GM19035 (cell line): ENCODE measurements around the gene RAD51B.

Experiments
- ATAC-seq: cut with Tn5 transposase; IDR thresholded peaks from one replicate; pipeline ENCODE4 v1.9.1; 2021; ENCODE audit not compliant: unreplicated experiment

Gene RAD51B

DNA sequence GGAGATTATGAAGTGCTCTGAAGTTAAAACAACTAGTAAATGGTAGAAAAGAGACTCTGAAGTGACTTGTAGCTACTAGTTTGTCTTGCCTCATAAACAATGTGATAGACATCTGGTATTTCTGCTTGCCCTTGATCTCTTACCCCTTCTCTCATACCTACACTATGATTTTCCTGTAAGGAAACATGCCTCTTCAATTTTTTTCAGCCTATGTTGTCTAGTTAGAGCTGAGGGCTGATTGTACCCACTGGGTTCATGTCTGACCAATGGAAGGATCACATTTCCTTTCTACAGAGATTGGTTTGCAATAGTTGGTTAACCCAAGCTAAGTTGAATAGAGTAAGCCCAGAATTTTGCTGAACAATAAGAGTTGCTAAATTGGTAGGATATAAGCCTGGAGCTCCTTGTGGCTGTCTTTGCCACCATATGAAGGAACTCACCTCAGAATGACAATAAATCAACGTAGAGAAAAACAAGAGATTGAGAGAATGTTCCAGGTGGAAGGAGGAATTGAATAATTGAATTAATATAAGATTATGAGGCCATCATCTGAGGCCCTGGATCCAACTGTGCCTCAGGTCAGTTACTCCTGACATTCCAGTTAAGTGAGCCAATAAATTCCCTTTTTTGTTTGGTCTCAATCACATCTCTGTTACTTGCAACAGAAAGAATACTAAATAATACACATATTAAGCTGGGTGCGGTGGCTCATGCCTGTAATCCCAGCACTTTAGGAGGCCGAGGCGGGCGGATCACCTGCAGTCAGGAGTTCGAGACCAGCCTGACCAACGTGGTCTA, 626.9 kb downstream of the RAD51B start:
- ATAC-seq: no peak

DNA sequence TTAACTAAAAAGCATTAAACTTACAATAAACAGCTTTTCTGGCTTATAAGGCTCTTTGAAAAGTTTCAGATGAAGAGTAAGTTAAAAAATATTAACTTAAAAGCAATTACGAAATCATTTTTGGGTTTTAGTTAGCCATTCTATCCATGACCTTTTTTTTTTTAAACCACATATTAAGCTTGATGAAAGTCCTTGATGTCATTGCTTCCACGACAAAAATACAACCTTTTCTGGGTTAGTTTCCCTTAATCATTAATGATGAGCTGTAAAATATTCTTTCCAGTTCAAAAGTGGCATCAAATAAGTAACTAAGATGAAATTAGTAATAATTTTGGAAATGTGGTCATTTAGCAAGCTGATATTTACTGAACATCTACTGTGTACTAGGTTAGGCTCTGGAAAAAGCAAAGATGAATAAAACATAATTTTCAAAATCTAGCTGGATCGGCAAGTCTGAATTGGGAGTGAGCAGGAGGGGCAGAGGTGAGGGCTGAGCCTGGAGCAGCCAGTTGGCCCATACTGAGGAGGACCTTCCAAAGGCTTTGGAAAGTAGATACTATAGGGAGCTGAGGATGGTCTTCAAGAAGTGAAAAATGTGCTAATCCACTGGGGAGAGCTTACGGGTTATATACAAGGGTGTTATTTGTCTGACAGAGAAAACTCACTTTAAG, 628.1 kb downstream of the RAD51B start:
- no peak for ATAC-seq

GRCh38 chr14:68448252-68448902, 628.8 kb downstream of the RAD51B start:
- ATAC-seq: no peak

- ATAC-seq: no peak
Measured at GRCh38 chr14:68449561-68450181, 630.1 kb downstream of the RAD51B start.

GRCh38 chr14:68450391-68451120, 631.0 kb downstream of the RAD51B start:
- ATAC-seq: no peak

- no peak for ATAC-seq
Measured at GRCh38 chr14:68451696-68452373, 632.3 kb downstream of the RAD51B start.

GRCh38 chr14:68458253-68458652, 638.7 kb downstream of the RAD51B start:
- ATAC-seq: no peak

GRCh38 chr14:68458840-68459469, 639.4 kb downstream of the RAD51B start:
- no peak for ATAC-seq

DNA sequence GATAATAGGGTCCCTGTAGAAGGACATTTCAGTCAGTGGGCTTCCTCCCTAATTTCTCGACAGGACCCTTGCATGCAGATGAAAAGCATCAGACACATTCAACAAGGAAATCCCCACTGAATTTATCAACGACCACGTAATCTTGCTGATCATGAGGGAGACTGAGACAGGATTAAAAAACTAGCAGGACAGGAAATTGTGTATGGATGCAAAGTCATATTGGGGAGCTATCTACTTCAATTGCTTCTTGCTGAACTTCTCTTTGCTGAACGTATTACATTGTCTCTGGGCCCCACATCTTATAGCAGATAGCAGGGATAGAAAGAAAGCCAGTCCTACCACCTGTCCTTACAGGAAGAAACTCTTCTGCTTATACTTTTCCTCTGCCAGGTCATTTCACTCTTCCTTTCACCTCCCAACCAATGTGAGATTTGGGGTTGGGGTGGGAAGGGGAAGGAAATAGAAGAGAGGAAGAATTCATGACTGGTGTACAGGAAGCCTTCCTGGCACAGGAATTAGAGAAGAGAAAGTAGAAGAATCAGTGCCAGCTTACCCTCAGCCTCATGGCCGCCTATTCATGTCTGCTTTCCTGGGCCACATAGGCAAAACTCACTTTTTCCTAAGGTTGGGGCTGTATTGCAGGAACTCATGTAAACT, 640.0 kb downstream of the RAD51B start:
- ATAC-seq: no peak

DNA sequence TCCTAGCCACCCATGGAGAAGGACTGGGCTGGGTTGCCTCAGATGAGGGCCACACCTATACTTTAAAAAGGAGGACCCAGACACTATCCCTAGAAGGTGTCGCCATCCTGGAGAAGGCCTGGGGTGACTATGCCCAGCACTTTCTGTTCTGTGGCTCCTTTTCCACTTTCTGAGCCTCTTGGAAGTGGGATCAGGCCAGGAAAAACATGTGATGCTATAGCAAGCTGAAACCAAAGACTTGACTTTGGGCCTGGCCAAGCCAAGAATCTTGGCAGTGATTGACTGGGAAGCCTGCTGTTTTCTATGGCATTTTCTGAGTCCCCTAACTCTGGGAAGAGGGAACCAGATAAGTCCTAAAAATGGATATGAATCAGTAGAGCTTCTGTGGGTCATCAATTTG, 641.0 kb downstream of the RAD51B start:
- no peak for ATAC-seq

- no peak for ATAC-seq
Measured at GRCh38 chr14:68461086-68461485, 641.5 kb downstream of the RAD51B start.

GRCh38 chr14:68462683-68463082, 643.1 kb downstream of the RAD51B start:
- no peak for ATAC-seq

DNA sequence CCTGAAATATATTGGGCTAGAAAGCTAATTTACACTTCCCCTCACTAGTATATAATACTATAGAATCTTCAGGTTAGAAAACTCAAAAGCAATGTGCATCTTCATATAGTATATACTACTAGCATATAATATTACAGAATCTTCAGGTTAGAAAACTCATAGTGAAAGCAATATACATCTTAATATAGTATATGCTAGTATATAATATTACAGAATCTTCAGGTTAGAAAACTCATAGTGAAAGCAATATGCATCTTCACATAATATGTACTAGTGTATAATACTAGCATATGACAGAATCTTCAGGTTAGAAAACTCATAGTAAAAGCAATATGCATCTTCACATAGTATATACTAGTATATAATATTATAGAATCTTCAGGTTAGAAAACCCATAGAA, 643.7 kb downstream of the RAD51B start:
- ATAC-seq: no peak

DNA sequence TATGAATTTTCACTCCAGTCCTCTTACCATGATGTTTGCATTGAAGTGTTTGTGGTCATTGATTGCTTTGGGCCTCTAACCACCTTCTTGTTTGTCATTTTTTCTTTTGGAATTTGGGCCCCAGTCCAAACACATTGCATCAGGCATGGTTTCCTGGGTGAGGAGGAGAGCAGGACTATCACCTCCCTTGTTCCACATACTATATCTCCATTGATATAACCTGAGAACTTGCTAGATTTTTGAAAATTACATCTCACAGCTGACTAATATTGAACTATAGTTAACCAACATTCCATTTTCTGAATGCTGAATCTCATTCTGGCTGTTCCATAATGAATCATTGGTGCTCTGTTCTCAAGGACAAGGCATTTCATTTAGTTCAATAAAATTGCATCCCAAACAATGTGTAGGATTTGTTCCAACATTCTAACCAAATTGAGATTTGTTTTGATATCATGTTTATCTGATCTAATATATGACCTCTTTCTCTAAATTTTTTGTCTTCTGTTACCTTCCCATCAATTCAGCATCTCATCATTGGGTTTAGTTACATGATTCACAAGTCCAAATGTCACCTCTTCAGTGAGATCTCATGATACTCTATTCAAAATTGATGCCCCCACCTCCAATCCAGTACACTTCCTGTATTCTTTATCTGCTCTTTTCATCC, 644.3 kb downstream of the RAD51B start:
- ATAC-seq: no peak

DNA sequence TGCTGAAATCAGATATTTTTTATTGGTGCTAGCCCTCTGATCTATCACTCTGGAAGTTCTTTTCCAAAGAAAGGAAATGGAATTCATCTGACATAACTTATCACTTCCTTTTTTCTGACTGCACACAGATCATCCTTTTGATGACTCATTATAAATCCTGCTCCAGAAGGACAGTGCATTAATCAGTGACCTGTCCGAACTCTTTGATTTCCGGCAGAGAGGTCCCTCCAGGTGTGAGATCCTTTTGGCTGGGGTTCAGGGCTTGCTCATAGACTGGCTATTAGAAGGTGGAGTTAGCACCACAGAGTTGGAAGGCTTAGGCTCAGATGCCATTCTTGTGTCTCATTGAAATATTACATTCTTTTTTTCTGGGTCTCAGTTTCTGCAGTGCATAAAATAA, 645.1 kb downstream of the RAD51B start:
- ATAC-seq: no peak

GRCh38 chr14:68466491-68466977, 647.0 kb downstream of the RAD51B start:
- no peak for ATAC-seq

DNA sequence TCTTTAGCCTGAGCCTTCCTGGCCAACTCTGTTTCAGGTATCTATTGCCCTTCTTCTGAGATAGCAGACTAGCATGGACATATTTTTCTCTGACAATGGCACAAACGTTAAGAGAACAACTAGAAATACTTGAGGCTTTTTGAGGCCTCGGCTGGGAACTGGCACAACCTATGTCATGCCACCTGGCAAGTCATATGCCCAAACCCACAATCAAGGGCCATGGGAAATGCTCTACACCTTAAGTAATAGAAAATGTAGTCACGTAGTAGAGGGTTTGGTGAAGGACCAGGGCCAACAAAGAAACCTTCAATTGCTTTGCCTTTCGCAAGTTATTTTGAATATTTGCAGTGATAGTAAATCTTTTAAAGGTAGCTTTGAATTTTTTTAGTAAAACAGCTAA, 647.8 kb downstream of the RAD51B start:
- ATAC-seq: no peak

DNA sequence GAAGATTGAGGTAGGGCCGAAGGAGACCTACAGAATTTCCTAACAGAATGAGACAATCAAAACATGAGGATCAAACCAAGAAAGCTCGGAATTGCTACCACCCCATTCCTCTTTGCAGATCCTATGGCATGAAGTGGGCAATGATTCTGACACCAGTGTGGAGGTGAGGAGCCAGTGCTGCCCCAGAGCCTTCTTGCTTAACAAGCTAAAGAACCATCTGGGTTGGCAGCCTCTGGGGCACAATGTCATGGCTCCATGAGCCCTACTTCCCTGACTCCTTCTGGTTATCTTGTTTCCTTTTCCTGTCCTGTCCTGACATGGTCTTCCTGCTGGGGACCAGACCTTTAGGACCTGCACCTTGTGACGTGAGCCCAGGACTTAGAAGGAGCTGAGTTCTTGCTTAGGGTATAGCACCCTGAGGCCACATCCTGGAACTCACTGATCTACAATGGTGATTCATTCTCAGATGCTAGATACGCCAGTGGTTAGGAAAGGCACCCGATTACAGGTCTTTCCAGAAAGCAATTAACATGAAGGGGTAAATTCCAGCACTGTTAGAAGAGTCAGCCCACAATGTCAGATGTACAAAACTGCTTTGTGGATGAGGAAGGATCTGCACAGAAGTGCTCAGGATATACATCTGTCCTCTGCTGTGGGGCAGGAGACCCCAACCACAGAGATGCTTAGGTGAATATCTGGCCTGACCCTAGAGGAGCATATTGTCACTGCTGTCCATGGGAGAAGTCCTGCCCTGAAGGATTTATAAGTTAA, 649.0 kb downstream of the RAD51B start:
- ATAC-seq: no peak
